ENCODE measurements around the gene SF1.

DNA sequence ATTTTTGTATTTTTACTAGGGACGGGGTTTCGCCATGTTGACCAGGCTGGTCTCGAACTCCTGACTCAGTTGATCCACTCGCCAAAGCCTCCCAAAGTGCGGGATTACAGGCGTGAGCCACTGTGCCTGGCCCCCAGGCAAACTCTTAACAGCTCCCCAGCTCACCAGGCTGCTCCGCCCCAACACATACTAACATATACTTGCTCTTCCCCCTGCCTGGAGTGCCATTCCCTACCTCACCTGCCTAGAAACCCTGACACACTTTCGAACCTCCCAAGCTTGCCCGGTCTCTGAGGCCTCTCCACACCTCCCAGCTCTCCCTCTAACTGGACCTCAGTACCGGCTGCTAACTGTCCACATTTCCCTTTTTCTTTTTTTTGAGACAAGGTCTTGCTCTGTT lies 16.2 kb upstream of the SF1 start:
- no peak for TF ChIP-seq CTCF (IDR thresholded peaks at IDR 0.05)
- no peak for TF ChIP-seq EZH2 (IDR thresholded peaks at IDR 0.05)

All from neural progenitor cell (in vitro differentiated cells).